Hepatocyte (in vitro differentiated cells): ENCODE data around the gene PIP4K2C.

Experiments used
- EZH2 ChIP-seq: fragments of 200-600 bp; sonication (generic); IDR thresholded peaks from 2 replicates; pipeline ENCODE4 v1.6.1; 2016; ENCODE audit warnings: antibody characterized with exemption, mild to moderate bottlenecking, borderline replicate concordance
- EZH2phosphoT487 ChIP-seq: fragments of 200-600 bp; sonication (generic); IDR thresholded peaks from one replicate; pipeline ENCODE4 v1.6.1; 2018; ENCODE audit warnings: antibody characterized with exemption, mild to moderate bottlenecking, low read depth, moderate library complexity; ENCODE audit not compliant: unreplicated experiment, severe bottlenecking
- TF ChIP-seq, protein P1 (sequence below): fragments of 200-600 bp; sonication (generic); IDR thresholded peaks from 2 replicates; pipeline ENCODE4 v1.5.1; 2016; ENCODE audit warnings: antibody characterized with exemption, mild to moderate bottlenecking; ENCODE audit not compliant: poor library complexity

GRCh38 chr12:57622293-57623245 is 31.6 kb downstream of the PIP4K2C start:
- TF ChIP-seq, protein P1, sequence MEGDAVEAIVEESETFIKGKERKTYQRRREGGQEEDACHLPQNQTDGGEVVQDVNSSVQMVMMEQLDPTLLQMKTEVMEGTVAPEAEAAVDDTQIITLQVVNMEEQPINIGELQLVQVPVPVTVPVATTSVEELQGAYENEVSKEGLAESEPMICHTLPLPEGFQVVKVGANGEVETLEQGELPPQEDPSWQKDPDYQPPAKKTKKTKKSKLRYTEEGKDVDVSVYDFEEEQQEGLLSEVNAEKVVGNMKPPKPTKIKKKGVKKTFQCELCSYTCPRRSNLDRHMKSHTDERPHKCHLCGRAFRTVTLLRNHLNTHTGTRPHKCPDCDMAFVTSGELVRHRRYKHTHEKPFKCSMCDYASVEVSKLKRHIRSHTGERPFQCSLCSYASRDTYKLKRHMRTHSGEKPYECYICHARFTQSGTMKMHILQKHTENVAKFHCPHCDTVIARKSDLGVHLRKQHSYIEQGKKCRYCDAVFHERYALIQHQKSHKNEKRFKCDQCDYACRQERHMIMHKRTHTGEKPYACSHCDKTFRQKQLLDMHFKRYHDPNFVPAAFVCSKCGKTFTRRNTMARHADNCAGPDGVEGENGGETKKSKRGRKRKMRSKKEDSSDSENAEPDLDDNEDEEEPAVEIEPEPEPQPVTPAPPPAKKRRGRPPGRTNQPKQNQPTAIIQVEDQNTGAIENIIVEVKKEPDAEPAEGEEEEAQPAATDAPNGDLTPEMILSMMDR, result no peak
- no peak for TF ChIP-seq EZH2
- TF ChIP-seq EZH2phosphoT487, result no peak
